Thyroid gland (tissue), 4 donors: ENCODE data around the gene CFAP161. TPM values are rescaled to one million over a fixed set of nuclear protein-coding genes. Genes with fewer than 3 reads are reported as not detected.

ENCODE experiments used
- DNase-seq, 2 donors: peaks; one replicate each; pipeline ENCODE4 v3.0.0-alpha.2; 2019
- H3K27ac ChIP-seq, 3 donors: fragments of 200-600 bp; sonication (generic); 1 replicate in 2 of 3; 2 replicates in 1 of 3; pipeline ENCODE4 v1.5.1; 2016 to 2019; ENCODE audit warnings: mild to moderate bottlenecking in 1 of 3, moderate library complexity in 1 of 3
- H3K27me3 ChIP-seq: fragments of 200-600 bp; sonication (generic); one replicate; pipeline ENCODE4 v1.5.1; 2019
- H3K36me3 ChIP-seq, 2 donors: fragments of 200-600 bp; sonication (generic); one replicate each; pipeline ENCODE4 v1.5.1; 2016 to 2019
- H3K4me1 ChIP-seq, 2 donors: fragments of 200-600 bp; sonication (generic); one replicate each; pipeline ENCODE4 v1.5.1; 2017 to 2019
- H3K4me3 ChIP-seq, 3 donors: fragments of 200-600 bp; sonication (generic); replicated peaks in 1 of 3; 1 replicate in 2 of 3; 2 replicates in 1 of 3; pipeline ENCODE4 v1.5.1; 2016; ENCODE audit warnings: mild to moderate bottlenecking in 1 of 3
- H3K9me3 ChIP-seq: fragments of 200-600 bp; sonication (generic); one replicate; pipeline ENCODE4 v1.5.1; 2017
- CTCF ChIP-seq, 6 experiments: fragments of 200-600 bp in 3 of 6; fragments of 450-650 bp in 3 of 6; sonication (generic) in 3 of 6; IDR thresholded peaks; one replicate each; pipeline ENCODE4 v1.5.1; 2016 to 2019; ENCODE audit warnings: antibody characterized with exemption in 6 of 6, mild to moderate bottlenecking in 2 of 6, inconsistent platforms in 1 of 6, moderate library complexity in 1 of 6
- POLR2A ChIP-seq, 2 donors: fragments of 450-650 bp; IDR thresholded peaks; one replicate each; pipeline ENCODE4 v1.6.1; 2017; ENCODE audit warnings: antibody characterized with exemption in 2 of 2, mild to moderate bottlenecking in 2 of 2, moderate library complexity in 1 of 2
- WGBS, 2 donors: methylation state at CpG; one replicate each; pipeline ENCODE4 v1.1.5; 2017; 5-methylcytosine and 5-hydroxymethylcytosine counted together
- intact Hi-C: fragments of 100-400 bp; cut with DNase I; formaldehyde crosslinking; loops from one replicate; pipeline ENCODE4 v1.15.1; 2023
- total RNA-seq, 4 donors: library from RNA; depleted of rRNA; stranded (reverse); fragments of >200 nt; gene quantifications; one replicate each; pipeline ENCODE4 v1.2.3, GENCODE V29; 2016

Gene CFAP161
- total RNA-seq, 4 donors from 2014 or later: 0.56 to 0.81 (median 0.78) TPM; not detected in 1

DNA sequence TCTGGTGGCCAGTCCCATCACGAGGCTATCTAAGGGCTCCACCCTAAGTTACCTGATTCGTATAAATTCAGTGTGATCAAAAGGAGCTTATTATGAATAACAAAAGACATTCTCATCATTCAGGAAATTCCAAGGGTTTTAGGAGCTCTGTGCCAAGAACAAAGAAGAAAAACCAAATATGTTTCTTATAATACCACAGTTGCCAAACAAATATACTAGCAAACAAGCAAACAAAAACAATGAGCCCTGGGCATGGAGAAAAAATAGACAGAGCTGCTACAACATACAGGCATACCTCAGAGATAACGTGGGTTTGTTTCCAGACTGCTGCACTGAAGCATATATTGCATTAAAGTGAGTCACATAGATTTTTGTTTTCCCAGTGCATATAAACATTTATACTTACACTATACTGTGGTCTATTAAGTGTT, 20.2 kb upstream of the CFAP161 start:
- Histone ChIP-seq H3K4me1 (peaks cover 0 to 4% of the 10 kb centered on the region in 2 donors), H3K9me3 (peaks cover 3% of the 10 kb centered on the region), H3K36me3 (no peaks in the 10 kb centered on the region), H3K27ac (no peak overlapping the region), H3K27me3 (peaks cover 5% of the 10 kb centered on the region), H3K4me3 (no peak overlapping the region)
- intact Hi-C loops: no loop called here
- 52 to 57% methylated on average over 3 of the region's 3 CpGs for WGBS, 2 donors
- TF ChIP-seq POLR2A (IDR thresholded peaks at IDR 0.05) (no peak), CTCF (IDR thresholded peaks at IDR 0.05) (no peak)
- no peak for DNase-seq

DNA sequence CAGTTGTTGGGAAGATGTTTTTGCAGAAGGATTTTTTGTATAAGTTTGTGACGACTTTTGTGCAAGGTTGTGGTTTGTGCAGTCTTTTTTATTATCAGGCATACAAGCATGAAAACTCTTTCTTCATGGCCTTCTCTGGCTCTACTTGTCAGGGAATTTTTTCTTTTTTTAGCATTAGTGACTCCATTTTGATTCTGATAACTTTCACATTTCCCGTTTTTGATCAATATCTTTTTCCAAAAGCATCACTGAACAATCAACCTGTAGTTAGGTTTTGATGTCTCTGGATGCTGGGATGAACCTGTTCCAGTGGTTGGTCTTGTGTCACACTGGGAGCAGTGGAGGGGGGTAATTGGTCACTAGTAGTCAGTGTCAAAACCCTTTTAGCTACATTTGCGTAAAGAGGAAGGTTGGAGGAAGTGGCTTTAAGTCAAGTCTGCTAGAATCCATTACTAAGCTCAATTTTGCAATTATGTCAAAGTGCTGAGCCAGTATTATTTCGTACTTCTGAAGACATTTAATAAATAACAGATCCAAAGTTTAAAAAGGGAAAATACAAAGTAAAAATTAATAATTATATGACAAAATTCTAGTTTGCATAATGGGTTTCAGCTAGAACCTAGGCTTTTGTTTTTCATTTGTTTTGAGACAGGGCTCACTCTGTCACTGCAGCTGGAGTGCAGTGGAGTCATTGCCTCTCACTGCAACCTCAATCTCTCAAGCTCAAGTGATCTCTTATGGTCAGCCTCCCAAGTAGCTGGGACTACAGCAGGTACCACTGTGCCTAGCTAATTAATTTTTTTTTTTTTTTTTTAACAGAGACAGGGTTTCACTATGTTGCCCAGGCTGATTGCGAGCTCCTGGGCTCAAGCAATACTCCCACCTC, 18.8 kb upstream of the CFAP161 start:
- Histone ChIP-seq H3K27ac (no peak overlapping the region), H3K27me3 (peaks cover 5% of the 10 kb centered on the region), H3K4me3 (no peak overlapping the region), H3K4me1 (peaks cover 0 to 4% of the 10 kb centered on the region in 2 donors), H3K9me3 (no peaks in the 10 kb centered on the region), H3K36me3 (no peaks in the 10 kb centered on the region)
- DNase-seq: no peak
- 90 to 91% methylated on average over 5 of the region's 5 CpGs for WGBS, 2 donors
- TF ChIP-seq POLR2A (IDR thresholded peaks at IDR 0.05) (no peak), CTCF (IDR thresholded peaks at IDR 0.05) (no peak)
- intact Hi-C loops: no loop called here

GRCh38 chr15:81117136-81117535, 16.9 kb upstream of the CFAP161 start:
- intact Hi-C loops: no loop called here
- peaks cover 0 to 4% of the 10 kb centered on the region in 2 donors for H3K4me1 ChIP-seq
- H3K27ac ChIP-seq: no peak overlapping the region
- no peak overlapping the region for H3K4me3 ChIP-seq
- peaks cover 5% of the 10 kb centered on the region for H3K27me3 ChIP-seq
- 93 to 94% methylated on average over 3 of the region's 3 CpGs for WGBS, 2 donors
- no peaks in the 10 kb centered on the region for H3K36me3 ChIP-seq
- no peaks in the 10 kb centered on the region for H3K9me3 ChIP-seq
- DNase-seq: no peak
- no peak for TF ChIP-seq CTCF (IDR thresholded peaks at IDR 0.05)
- TF ChIP-seq POLR2A (IDR thresholded peaks at IDR 0.05): no peak

DNA sequence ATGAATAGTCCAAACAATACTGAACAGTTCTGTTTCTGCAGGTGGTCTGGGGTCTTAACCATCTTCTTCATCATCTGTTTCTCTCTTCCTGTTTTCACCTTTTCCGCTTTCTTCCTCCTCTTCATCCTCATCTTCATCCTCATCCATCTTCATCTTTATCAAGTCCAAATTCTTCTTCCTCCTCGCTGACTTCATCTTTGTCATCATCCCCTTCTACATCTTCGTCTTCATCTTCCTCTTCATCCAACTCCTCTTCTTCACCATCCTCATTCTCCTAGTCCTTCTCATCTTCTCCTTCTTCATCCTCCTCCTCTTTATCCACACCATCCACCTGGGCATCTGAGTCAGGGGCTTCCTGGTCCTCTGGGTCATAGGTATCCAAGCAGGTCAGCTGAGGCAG, 16.5 kb upstream of the CFAP161 start:
- Histone ChIP-seq H3K27me3 (peaks cover 5% of the 10 kb centered on the region), H3K36me3 (no peaks in the 10 kb centered on the region), H3K27ac (no peak overlapping the region), H3K4me1 (peaks cover 0 to 4% of the 10 kb centered on the region in 2 donors), H3K9me3 (no peaks in the 10 kb centered on the region), H3K4me3 (no peak overlapping the region)
- TF ChIP-seq CTCF (IDR thresholded peaks at IDR 0.05): no peak
- no peak for TF ChIP-seq POLR2A (IDR thresholded peaks at IDR 0.05)
- 80% methylated on average over 3 of the region's 3 CpGs for WGBS, 2 donors
- intact Hi-C loops: no loop called here
- no peak for DNase-seq

GRCh38 chr15:81118361-81118760, 15.7 kb upstream of the CFAP161 start:
- intact Hi-C loops: no loop called here
- no peak for TF ChIP-seq POLR2A (IDR thresholded peaks at IDR 0.05)
- no peak for TF ChIP-seq CTCF (IDR thresholded peaks at IDR 0.05)
- DNase-seq: peak; percentile 6 to 16
- Histone ChIP-seq H3K36me3 (no peaks in the 10 kb centered on the region), H3K4me1 (peaks cover 0 to 4% of the 10 kb centered on the region in 2 donors), H3K4me3 (no peak overlapping the region), H3K9me3 (no peaks in the 10 kb centered on the region), H3K27ac (no peak overlapping the region), H3K27me3 (peaks cover 5% of the 10 kb centered on the region)
- 32 to 34% methylated on average over 20 to 27 of the region's 42 CpGs for WGBS, 2 donors
